ENCODE data around the gene PITPNC1.

DNA sequence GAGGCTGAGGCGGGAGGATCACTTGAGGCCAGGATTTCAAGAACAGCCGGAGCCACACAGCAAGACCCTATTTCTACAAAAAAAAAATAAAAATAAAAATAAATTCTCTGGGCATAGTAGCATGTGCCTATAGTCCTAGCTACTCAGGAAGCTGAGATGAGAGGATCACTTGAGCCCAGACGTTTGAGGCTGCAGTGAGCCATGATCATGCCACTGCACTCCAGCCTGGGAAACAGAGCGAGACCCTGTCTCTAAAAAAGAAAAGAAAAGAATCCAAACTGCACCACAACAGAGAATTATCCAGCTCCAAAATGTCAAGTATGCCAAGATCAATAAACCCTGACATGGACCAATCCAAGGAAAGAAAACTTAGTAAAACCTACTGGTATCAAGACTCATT is 261.8 kb downstream of the PITPNC1 start:
- TF ChIP-seq, protein P1, sequence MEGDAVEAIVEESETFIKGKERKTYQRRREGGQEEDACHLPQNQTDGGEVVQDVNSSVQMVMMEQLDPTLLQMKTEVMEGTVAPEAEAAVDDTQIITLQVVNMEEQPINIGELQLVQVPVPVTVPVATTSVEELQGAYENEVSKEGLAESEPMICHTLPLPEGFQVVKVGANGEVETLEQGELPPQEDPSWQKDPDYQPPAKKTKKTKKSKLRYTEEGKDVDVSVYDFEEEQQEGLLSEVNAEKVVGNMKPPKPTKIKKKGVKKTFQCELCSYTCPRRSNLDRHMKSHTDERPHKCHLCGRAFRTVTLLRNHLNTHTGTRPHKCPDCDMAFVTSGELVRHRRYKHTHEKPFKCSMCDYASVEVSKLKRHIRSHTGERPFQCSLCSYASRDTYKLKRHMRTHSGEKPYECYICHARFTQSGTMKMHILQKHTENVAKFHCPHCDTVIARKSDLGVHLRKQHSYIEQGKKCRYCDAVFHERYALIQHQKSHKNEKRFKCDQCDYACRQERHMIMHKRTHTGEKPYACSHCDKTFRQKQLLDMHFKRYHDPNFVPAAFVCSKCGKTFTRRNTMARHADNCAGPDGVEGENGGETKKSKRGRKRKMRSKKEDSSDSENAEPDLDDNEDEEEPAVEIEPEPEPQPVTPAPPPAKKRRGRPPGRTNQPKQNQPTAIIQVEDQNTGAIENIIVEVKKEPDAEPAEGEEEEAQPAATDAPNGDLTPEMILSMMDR (IDR thresholded peaks at IDR 0.05) = no peak
- TF ChIP-seq POLR2AphosphoS5 (IDR thresholded peaks at IDR 0.05) = no peak

All from gastroesophageal sphincter (tissue), 3 donors.